Heart right ventricle (tissue), 16 donors: ENCODE measurements around the gene USPL1. TPM values are rescaled to one million over a fixed set of nuclear protein-coding genes. Genes with fewer than 3 reads are reported as not detected.

ENCODE experiments used
- ATAC-seq, 8 donors: fragments of 200-7000 bp; cut with Tn5 transposase; one replicate each; pipeline ENCODE4 v1.9.1; 2020; ENCODE audit warnings: mild to moderate bottlenecking in 8 of 8, moderate library complexity in 8 of 8, moderate number of reproducible peaks in 1 of 8
- DNase-seq, 2 donors: peaks; one replicate each; pipeline ENCODE4 v3.0.0-alpha.2; 2020
- H3K27ac ChIP-seq, 10 donors: fragments of 200-600 bp; sonication (generic) in 2 of 10; one replicate each; pipeline versions ENCODE4 v1.5.0 to v1.8.0; 2020 to 2022; ENCODE audit warnings: mild to moderate bottlenecking in 3 of 10
- H3K27me3 ChIP-seq, 7 donors: fragments of 200-600 bp; one replicate each; pipeline ENCODE4 v1.8.0; 2021 to 2022; ENCODE audit warnings: mild to moderate bottlenecking in 2 of 7
- H3K36me3 ChIP-seq, 9 donors: fragments of 200-600 bp; sonication (generic) in 1 of 9; one replicate each; pipeline versions ENCODE4 v1.5.0 to v1.8.0; 2020 to 2022; ENCODE audit warnings: mild to moderate bottlenecking in 2 of 9
- H3K4me1 ChIP-seq, 9 donors: fragments of 200-600 bp; sonication (generic) in 1 of 9; one replicate each; pipeline versions ENCODE4 v1.5.0 to v1.8.0; 2020 to 2022; ENCODE audit warnings: mild to moderate bottlenecking in 4 of 9
- H3K4me3 ChIP-seq, 10 donors: fragments of 200-600 bp; sonication (generic) in 2 of 10; one replicate each; pipeline versions ENCODE4 v1.5.0 to v1.8.0; 2020 to 2022; ENCODE audit warnings: mild to moderate bottlenecking in 7 of 10, moderate library complexity in 2 of 10
- H3K9me3 ChIP-seq, 11 donors: fragments of 200-600 bp in 10 of 11; sonication (generic) in 2 of 11; one replicate each; pipeline versions ENCODE4 v1.5.0 to v1.8.0; 2013 to 2022; ENCODE audit warnings: mild to moderate bottlenecking in 2 of 11, control low read depth in 1 of 11, moderate library complexity in 1 of 11
- CTCF ChIP-seq, 9 donors: fragments of 200-600 bp; sonication (generic) in 2 of 9; IDR thresholded peaks; one replicate each; pipeline versions ENCODE4 v1.5.0 to v1.8.0; 2021 to 2022; ENCODE audit warnings: antibody characterized with exemption in 9 of 9, mild to moderate bottlenecking in 5 of 9, moderate library complexity in 1 of 9
- WGBS, 2 donors: extraction: QIAGEN DNeasy Blood & Tissue Kit; methylation state at CpG; one replicate each; pipeline ENCODE4 v1.1.7; 2013; ENCODE audit warnings: inconsistent platforms in 1 of 2; 5-methylcytosine and 5-hydroxymethylcytosine counted together
- intact Hi-C, 10 donors: fragments of 100-400 bp; cut with DNase I; formaldehyde crosslinking; loops; one replicate each; pipeline versions ENCODE4 v1.11.1 to v1.14.2; 2022
- long read RNA-seq, 3 donors: library from polyadenylated mRNA; unstranded; transcript quantifications; one replicate each; pipeline ENCODE4 v2.0.0, GENCODE V29; 2020 to 2021
- polyA plus RNA-seq, 2 donors: library from polyadenylated mRNA; stranded (reverse); fragments of 200-250 nt; gene quantifications; one replicate each; pipeline ENCODE4 v1.2.3, GENCODE V29; 2013
- total RNA-seq, 10 donors: library from RNA; stranded (reverse); fragmentation: NEBNext Ultra II Directional in 3 of 10; extraction: Animal tissue kit (Norgen Biotek cat#: 25700) in 3 of 10; gene quantifications; one replicate each; pipeline versions ENCODE4 v1.2.1 to v1.2.4, GENCODE V29; 2021 to 2023
- donor health status: Arrhythmogenic right ventricular cardiomyopathy.
- donor health status: ischemic (EF 13 %, LVEDD 7.1; RV severe dilation, severe dysfunction).
- donor health status: healthy with polysubstance abuse.
- donor health status: DM: no; HTN: yes; CAD: no.
- donor health status: DM: no; HTN: no; CAD: no.
- donor health status: ischemic (EF 25% LVEDD 6.9; RV normal size, moderate dysfunction).
- donor health status: ischemic (EF 25% LVEDD 5.7; RV mildly dilated, moderate dysfunction).
- donor health status: healthy.
- donor health status: DM: yes; HTN: yes; CAD: no.
- donor health status: Ischemic cardiomyopathy.
- donor health status: ischemic (EF 35%, LVEDD 5.7; RV mildly dilated, moderate dysfunction).
- donor health status: nonischemic (EF 11% LVEDD 7.7; RV severe dilation, severe dysfunction).
- donor health status: DM: yes; HTN: yes; CAD: no.
- donor health status: PGD.
- donor health status: ischemic (EF 29% LVEDD 5.4; RV normal size, mild dysfunction).
- donor health status: nonischemic (EF 23%, LVEDD 6.1; RV moderate dilation, normal function).

USPL1 gene
- total RNA-seq (10 to 100 TPM in 3 of 10 donors, 1 to 10 TPM in 7; 8.9 to 10.6 (median 9.8) TPM), polyA plus RNA-seq (1 to 10 TPM; 4.9 to 9.7 TPM)
- long read RNA-seq, donor 1, partial matches to known transcripts: 1 of 4 reads
- long read RNA-seq, donor 1, other reads (novel, unspliced or antisense): 2 of 4 reads
- long read RNA-seq, donor 2, partial matches to known transcripts: 1 of 2 reads
- long read RNA-seq, donor 2, other reads (novel, unspliced or antisense): 1 of 2 reads
- long read RNA-seq, donor 3, partial matches to known transcripts: 4 of 16 reads
- long read RNA-seq, donor 3, other reads (novel, unspliced or antisense): 9 of 16 reads

GRCh38 chr13:30617315-30618185 lies at the start of gene USPL1:
USPL1 (plus strand) TSS chr13:30617920; CDS start chr13:30621141, 3,221 bp downstream.
- H3K36me3 ChIP-seq: peaks cover 0 to 18% (median 0%) of the 10 kb centered on the region in 9 donors
- intact Hi-C loops: loop anchor here in 8 of 10 donors (1.0 to 10.0 kb wide), 13 partner anchors 43 to 313 kb away; partner anchors contain the start of genes HMGB1 (in 7 of the 8), KATNAL1 (in 4 of the 8) and UBE2L5 (in 1 of the 8)
- peak in 8 of 9 donors; percentile 14 to 47 (median 38) for TF ChIP-seq CTCF (IDR thresholded peaks at IDR 0.05)
- peak; percentile 95 to 99 (median 97) for ATAC-seq
- peak within 1 kb of the TSS; percentile 96 to 100 (median 99) for H3K27ac ChIP-seq
- H3K4me1 ChIP-seq: peaks cover 0 to 44% (median 27%) of the 10 kb centered on the region in 9 donors
- no peaks in the 10 kb centered on the region for H3K9me3 ChIP-seq
- no peaks in the 10 kb centered on the region for H3K27me3 ChIP-seq
- peak; percentile 98 to 99 for DNase-seq
- H3K4me3 ChIP-seq: peak within 1 kb of the TSS; percentile 63 to 91 (median 80)
- 0% methylated on average over 76 to 78 of the region's 78 CpGs for WGBS, 2 donors

- Histone ChIP-seq H3K27me3 (no peaks in the 10 kb centered on the region), H3K36me3 (no peaks in the 10 kb centered on the region), H3K9me3 (no peaks in the 10 kb centered on the region), H3K4me3 (no peak overlapping the region), H3K27ac (peak overlapping the region in 3 of 10 donors; percentile 17 to 56 (median 18)), H3K4me1 (peaks cover 0 to 39% (median 19%) of the 10 kb centered on the region in 9 donors)
- DNase-seq: peak in 1 of 2 donors; percentile 8
- intact Hi-C loops: loop anchor here in 6 of 10 donors (5.0 to 10.0 kb wide), 7 partner anchors 42 to 438 kb away; partner anchors contain the start of gene HMGB1 (in 1 of the 6)
- TF ChIP-seq CTCF (IDR thresholded peaks at IDR 0.05): no peak
- WGBS, 2 donors: 76 to 79% methylated on average over 8 of the region's 8 CpGs
- ATAC-seq: peak in 7 of 8 donors; percentile 25 to 95 (median 73)
Measured at GRCh38 chr13:30569901-30570576, 47.7 kb upstream of the USPL1 start.

DNA sequence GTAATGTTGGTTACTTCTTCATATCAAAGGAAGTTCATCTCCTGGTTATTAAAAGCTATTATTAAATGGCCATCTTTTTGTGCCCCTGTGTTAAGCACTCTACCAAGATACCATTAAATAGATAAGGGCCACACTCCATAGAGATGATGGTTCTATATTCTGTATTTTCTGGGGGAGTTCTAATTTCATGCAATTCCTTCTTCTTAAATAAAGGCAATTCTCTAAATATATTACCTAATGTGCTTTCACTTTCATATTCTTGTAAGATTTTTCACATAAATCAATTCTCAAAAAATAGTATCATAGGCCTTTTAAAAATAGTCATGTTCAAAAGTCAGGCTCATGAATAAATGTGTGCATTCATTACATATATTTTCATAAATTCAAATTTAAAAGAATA lies 47.0 kb upstream of the USPL1 start:
- no peak for TF ChIP-seq CTCF (IDR thresholded peaks at IDR 0.05)
- Histone ChIP-seq H3K9me3 (no peaks in the 10 kb centered on the region), H3K4me3 (no peak overlapping the region), H3K27me3 (no peaks in the 10 kb centered on the region), H3K36me3 (no peaks in the 10 kb centered on the region), H3K4me1 (peaks cover 0 to 39% (median 19%) of the 10 kb centered on the region in 9 donors), H3K27ac (peak overlapping the region in 1 of 10 donors; percentile 4)
- intact Hi-C loops: loop anchor here in 5 of 10 donors (5.0 to 10.0 kb wide), 6 partner anchors 42 to 438 kb away; partner anchors contain the start of gene HMGB1 (in 1 of the 5)
- DNase-seq: no peak
- ATAC-seq: no peak
